GM18502 (cell line): ENCODE data around the gene RBX1.

Experiments
- ATAC-seq: cut with Tn5 transposase; IDR thresholded peaks from one replicate; pipeline ENCODE4 v1.9.1; 2021; ENCODE audit warnings: mild to moderate bottlenecking; ENCODE audit not compliant: unreplicated experiment, poor library complexity

Gene RBX1

DNA sequence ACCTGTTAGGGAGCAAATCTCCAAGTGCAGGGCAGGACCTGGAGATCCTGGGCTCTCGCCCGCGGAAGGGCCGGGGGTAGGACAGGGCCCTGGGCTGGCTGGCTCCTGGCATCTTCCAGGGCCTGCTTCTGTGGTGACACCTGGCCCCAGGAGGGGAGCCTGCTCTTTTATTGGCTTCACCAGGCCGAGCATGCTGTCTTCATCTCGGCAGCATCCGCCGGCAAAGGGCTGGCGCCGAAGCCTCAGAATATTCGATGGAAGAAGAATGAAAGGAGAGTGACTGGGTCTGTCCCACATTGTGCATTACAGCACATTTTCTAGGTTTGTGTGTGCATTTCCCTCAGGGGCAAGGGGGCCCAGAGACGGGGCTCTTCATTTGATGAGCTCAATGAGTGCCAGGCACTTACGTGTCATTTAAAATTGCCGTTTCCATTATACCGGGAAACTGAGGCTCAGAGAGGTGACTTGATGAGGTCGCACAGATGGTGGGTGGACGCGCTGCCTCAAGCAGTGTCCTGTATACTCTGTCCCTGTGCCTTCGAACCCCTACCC lies 70.0 kb downstream of the RBX1 start:
- no peak for ATAC-seq

DNA sequence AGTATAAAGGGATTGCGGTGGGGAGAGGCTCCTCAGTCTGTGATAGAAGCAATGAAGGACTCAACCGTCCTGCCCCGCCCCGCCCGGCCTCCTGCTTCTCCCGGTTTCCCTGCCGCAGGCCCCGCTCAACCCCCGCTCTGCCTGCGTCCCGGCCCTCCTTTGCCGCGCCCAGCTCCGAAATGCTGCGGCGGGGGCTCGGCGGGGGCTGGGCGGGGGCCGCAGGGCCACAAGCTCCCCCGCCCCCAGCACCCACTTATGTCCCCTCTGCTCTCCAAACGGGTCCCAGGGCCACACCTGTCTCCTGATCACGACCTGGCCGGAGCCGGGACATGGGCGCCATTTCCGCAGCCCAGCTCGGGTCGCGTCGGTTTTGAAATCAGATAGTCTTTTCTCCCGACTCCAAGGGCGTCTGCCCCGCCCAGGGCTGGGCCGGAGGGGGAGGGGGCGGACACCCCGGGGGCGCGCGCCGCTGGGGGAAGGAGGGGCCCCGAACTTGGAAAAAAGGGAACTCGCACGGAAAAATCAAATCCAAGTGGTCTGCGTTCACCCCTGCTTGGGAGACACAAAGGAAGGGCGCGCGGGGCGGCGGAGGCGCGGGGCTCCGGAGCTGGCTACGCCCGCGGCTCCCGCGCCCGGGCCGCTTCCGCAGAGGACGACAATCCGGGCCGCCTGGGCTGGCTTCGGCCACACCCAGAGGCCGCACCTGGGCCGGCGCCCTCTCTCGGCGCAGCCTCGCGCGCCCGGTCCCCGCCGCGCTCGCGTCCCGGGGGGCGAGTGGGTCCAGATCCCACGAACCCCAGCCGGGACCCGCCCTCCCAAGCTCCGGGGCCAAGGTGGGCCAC lies 70.7 kb downstream of the RBX1 start:
- peak; percentile 65 for ATAC-seq

DNA sequence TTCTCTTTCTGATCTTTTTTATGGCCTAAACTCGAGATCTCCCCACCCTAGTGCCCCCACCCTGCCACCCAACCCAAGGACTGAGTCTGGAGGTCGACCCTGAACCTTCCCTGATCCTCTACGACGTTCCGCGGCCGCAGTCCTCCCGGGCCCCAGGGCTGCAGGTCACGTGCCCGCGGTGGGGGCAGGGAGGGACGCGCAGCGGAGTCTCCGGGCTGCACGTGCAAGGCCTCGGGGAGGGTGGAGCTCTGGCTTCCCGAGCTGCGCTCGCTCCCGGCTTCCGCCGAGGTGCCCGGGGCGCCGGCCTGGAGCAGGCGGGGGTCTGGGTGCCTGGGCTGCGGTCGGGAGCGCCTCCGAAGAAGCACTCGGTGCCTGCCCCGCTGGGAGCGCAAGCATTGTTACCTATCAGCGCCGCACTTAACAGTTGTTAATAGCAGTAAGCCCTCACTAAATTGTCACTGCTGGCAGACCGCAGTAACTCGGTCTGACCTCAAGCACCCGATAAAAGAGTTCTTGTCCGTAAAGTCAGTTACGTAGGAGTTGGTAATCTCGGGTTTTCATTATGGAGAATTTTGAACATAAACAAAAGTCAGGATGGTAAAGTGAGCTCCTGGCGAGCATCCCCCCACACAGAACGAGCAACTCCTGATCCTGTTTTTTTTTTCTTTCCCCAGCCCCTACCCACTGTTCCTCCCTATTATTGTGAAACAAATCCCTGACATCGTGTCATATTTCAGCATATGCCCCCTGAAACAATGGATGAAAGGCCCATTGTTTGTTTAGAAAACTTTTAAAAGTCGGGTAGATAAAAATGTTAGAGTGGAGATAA lies 71.5 kb downstream of the RBX1 start:
- peak; percentile 65 for ATAC-seq
